Measurements from ENCODE around the gene ATF6.

DNA sequence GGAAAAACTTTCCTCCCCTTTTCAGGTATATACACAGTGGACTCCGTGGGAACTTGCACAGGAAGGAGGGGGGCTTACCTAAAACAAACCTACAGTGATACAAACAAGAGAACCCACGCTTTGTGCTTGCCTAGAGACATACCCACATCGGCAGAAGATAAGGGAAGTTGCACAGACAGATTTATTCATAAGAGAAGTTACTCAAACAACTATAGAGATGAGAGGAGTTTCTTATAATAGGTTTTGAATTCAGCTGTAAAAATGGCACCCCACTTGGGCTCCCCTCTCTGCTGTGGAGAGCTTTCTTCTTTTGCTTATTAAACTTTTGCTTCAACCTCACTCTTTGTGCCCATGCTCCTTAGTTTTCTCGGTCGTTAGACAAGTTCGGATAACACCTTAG, 18.3 kb upstream of the ATF6 start:
- TF ChIP-seq, protein P1, sequence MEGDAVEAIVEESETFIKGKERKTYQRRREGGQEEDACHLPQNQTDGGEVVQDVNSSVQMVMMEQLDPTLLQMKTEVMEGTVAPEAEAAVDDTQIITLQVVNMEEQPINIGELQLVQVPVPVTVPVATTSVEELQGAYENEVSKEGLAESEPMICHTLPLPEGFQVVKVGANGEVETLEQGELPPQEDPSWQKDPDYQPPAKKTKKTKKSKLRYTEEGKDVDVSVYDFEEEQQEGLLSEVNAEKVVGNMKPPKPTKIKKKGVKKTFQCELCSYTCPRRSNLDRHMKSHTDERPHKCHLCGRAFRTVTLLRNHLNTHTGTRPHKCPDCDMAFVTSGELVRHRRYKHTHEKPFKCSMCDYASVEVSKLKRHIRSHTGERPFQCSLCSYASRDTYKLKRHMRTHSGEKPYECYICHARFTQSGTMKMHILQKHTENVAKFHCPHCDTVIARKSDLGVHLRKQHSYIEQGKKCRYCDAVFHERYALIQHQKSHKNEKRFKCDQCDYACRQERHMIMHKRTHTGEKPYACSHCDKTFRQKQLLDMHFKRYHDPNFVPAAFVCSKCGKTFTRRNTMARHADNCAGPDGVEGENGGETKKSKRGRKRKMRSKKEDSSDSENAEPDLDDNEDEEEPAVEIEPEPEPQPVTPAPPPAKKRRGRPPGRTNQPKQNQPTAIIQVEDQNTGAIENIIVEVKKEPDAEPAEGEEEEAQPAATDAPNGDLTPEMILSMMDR (IDR thresholded peaks at IDR 0.05; ENCODE audit: low read depth, low read length) = no peak
- TF ChIP-seq POLR2A (IDR thresholded peaks at IDR 0.05; ENCODE audit: extremely low read depth, insufficient read length) = no peak

All from NB4 (cell line).